Muscle layer of duodenum (tissue), 2 donors: Measurements from ENCODE around the gene COL4A4.
"Not testable (repeated sequence)": the region's sequence is repeated elsewhere in the genome, so short reads cannot be mapped to it uniquely, and the experiment has no call there.

Experiments used
- H3K27ac ChIP-seq: one replicate; pipeline ENCODE4 v1.7.0; 2013; ENCODE audit warnings: mild to moderate bottlenecking, low read length
- H3K27me3 ChIP-seq: one replicate; pipeline ENCODE4 v1.7.0; 2013; ENCODE audit warnings: low read depth, mild to moderate bottlenecking, control low read depth, low read length
- H3K36me3 ChIP-seq, 2 donors: one replicate each; pipeline ENCODE4 v1.7.0; 2013; ENCODE audit warnings: low read length in 2 of 2, control low read depth in 1 of 2, mild to moderate bottlenecking in 1 of 2; ENCODE audit not compliant: insufficient read depth in 2 of 2, control insufficient read depth in 1 of 2
- H3K4me1 ChIP-seq, 2 donors: one replicate each; pipeline ENCODE4 v1.7.0; 2013; ENCODE audit warnings: low read length in 2 of 2, mild to moderate bottlenecking in 2 of 2, control low read depth in 1 of 2, moderate library complexity in 1 of 2; ENCODE audit not compliant: insufficient read depth in 2 of 2, control insufficient read depth in 1 of 2
- H3K4me3 ChIP-seq, 2 donors: one replicate each; pipeline ENCODE4 v1.7.0; 2013; ENCODE audit warnings: low read length in 2 of 2, low read depth in 1 of 2, mild to moderate bottlenecking in 1 of 2
- H3K9me3 ChIP-seq, 2 donors: one replicate each; pipeline ENCODE4 v1.7.0; 2013; ENCODE audit warnings: low read length in 2 of 2, control low read depth in 1 of 2, mild to moderate bottlenecking in 1 of 2; ENCODE audit not compliant: control insufficient read depth in 1 of 2
- donor health status: healthy.

Gene COL4A4

DNA sequence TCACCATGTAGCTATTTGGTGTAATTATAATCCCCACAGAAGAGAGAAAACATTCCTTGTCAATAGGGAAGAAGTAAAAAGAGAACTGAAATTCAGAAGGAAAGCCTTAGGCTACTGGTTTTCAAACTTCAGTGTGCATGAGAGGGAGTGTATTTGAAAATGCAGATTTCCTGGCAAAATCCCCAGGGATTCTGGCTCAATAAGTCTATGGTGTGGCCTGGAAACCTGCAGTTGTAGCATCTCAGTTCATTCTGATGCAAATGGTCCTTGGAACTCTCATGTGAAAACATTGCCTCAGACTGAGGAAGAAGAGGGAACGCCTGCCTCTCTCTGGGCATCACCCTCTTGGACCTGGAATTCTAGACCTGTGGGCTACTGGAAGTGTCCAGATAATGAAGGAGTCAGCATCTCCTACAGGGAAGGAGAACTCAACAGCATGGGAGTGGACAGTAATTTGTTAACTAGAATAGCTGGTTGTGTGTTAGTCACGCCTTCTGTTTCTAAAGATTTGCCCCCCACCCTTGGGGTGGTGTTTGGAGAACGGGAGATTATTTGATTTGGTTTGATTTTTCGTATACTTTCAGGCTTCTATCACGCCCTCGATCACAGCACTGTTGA is 21.7 kb upstream of the COL4A4 start:
- Histone ChIP-seq H3K27me3 (no peaks in the 10 kb centered on the region), H3K4me1 (no peaks in the 10 kb centered on the region), H3K36me3 (no peaks in the 10 kb centered on the region), H3K9me3 (no peaks in the 10 kb centered on the region), H3K4me3 (no peak overlapping the region), H3K27ac (no peak overlapping the region)

GRCh38 chr2:227183657-227184367 is 19.8 kb upstream of the COL4A4 start:
- Histone ChIP-seq H3K4me3 (no peak overlapping the region), H3K27me3 (no peaks in the 10 kb centered on the region), H3K36me3 (no peaks in the 10 kb centered on the region), H3K4me1 (no peaks in the 10 kb centered on the region), H3K9me3 (no peaks in the 10 kb centered on the region), H3K27ac (no peak overlapping the region)

GRCh38 chr2:227182765-227183164 is 18.8 kb upstream of the COL4A4 start:
- H3K4me3 ChIP-seq: no peak overlapping the region
- H3K4me1 ChIP-seq: no peaks in the 10 kb centered on the region
- H3K9me3 ChIP-seq: no peaks in the 10 kb centered on the region
- no peak overlapping the region for H3K27ac ChIP-seq
- H3K36me3 ChIP-seq: no peaks in the 10 kb centered on the region
- H3K27me3 ChIP-seq: no peaks in the 10 kb centered on the region

- Histone ChIP-seq H3K9me3 (no peaks in the 10 kb centered on the region), H3K36me3 (no peaks in the 10 kb centered on the region), H3K4me3 (no peak overlapping the region), H3K27me3 (no peaks in the 10 kb centered on the region), H3K27ac (no peak overlapping the region), H3K4me1 (no peaks in the 10 kb centered on the region)
Observed at GRCh38 chr2:227180770-227181169, 16.8 kb upstream of the COL4A4 start.

- no peak overlapping the region for H3K27ac ChIP-seq
- no peaks in the 10 kb centered on the region for H3K9me3 ChIP-seq
- no peak overlapping the region for H3K4me3 ChIP-seq
- H3K36me3 ChIP-seq: no peaks in the 10 kb centered on the region
- no peaks in the 10 kb centered on the region for H3K4me1 ChIP-seq
- H3K27me3 ChIP-seq: no peaks in the 10 kb centered on the region
Observed at GRCh38 chr2:227179988-227180685, 16.1 kb upstream of the COL4A4 start.

DNA sequence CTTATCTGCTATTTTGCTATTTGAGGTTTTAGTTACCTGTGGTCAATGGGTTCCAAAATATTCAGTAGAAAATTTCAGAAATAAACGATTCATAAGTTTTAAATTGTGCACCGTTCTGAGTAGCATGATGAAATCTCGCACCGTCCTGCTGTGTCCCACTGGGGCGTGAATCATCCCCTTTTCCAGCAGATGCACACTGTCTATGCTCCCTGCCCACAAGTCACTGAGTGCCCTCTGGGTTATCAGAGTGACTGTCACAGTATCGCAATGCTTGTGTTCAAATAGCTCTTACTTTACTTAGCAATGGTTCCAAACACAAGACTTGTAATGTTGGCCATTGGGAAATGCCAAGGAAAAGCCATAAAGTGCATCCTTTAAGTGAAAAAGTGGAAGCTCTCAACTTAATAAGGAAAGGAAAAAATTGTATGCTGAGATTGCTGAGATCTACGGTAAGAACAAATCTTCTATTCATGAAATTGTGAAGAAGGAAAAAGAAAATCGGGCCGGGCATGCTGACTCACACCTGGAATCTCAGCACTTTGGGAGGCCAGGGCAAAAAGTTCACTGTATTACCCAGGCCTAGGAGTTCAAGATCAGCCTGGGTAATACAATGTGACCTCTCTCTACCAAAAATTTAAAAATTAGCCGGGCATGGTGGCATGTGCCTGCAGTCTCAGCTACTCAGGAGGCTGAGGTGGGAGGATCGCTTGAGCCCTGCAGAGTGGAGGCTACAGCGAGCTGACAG is 13.8 kb upstream of the COL4A4 start:
- Histone ChIP-seq H3K27ac (no peak overlapping the region), H3K36me3 (no peaks in the 10 kb centered on the region), H3K9me3 (no peaks in the 10 kb centered on the region), H3K27me3 (no peaks in the 10 kb centered on the region), H3K4me1 (no peaks in the 10 kb centered on the region), H3K4me3 (no peak overlapping the region)

DNA sequence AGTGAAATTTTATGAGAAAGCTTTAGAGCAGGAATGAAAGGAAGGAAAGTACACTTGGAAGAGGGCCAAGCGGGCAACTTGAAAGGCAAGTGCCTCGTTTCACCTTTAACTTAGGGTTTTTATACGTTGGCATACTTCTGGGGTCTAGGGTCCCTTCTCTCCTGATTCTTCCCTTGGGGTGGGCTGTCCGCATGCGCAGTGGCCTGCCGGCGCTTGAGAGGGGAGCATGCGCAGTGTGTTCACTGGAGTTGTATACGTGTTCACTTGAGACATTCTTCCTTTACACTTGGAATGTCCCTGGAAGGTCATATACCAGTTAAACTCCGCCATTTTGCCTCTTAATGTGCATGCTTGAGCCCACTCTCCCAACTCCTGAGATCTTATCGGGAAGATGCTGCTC is 7.8 kb upstream of the COL4A4 start:
- not testable (repeated sequence) for H3K4me3 ChIP-seq, H3K4me1 ChIP-seq

GRCh38 chr2:227164763-227165291 is 822 bp upstream of the COL4A4 start:
- Histone ChIP-seq H3K27me3 (peaks cover 25% of the 10 kb centered on the region), H3K27ac (no peak overlapping the region), H3K4me1 (peaks cover 0 to 17% of the 10 kb centered on the region in 2 donors), H3K9me3 (peaks cover 0 to 7% of the 10 kb centered on the region in 2 donors), H3K36me3 (no peaks in the 10 kb centered on the region), H3K4me3 (peak overlapping the region in 1 of 2 donors; percentile 70)

More for the DNA sequence above, 7.8 kb upstream of the COL4A4 start:
- H3K36me3 ChIP-seq, H3K27ac ChIP-seq, H3K27me3 ChIP-seq, H3K9me3 ChIP-seq: not testable (repeated sequence)

GRCh38 chr2:227163485-227163997 is 464 bp downstream of the COL4A4 start:
- Histone ChIP-seq H3K4me1 (peaks cover 0 to 17% of the 10 kb centered on the region in 2 donors), H3K27ac (no peak overlapping the region), H3K4me3 (peak overlapping the region; percentile 38 to 70), H3K9me3 (peaks cover 0 to 7% of the 10 kb centered on the region in 2 donors), H3K36me3 (no peaks in the 10 kb centered on the region), H3K27me3 (peaks cover 25% of the 10 kb centered on the region)

GRCh38 chr2:227161947-227162346 is 2.1 kb downstream of the COL4A4 start:
- peaks cover 0 to 5% of the 10 kb centered on the region in 2 donors for H3K9me3 ChIP-seq
- H3K27ac ChIP-seq: no peak overlapping the region
- H3K36me3 ChIP-seq: no peaks in the 10 kb centered on the region
- H3K4me3 ChIP-seq: no peak overlapping the region
- peaks cover 0 to 17% of the 10 kb centered on the region in 2 donors for H3K4me1 ChIP-seq
- peaks cover 25% of the 10 kb centered on the region for H3K27me3 ChIP-seq

GRCh38 chr2:227160164-227160563 is 3.8 kb downstream of the COL4A4 start:
- Histone ChIP-seq H3K27me3 (peaks cover 22% of the 10 kb centered on the region), H3K4me3 (no peak overlapping the region), H3K4me1 (peaks cover 0 to 17% of the 10 kb centered on the region in 2 donors), H3K36me3 (no peaks in the 10 kb centered on the region), H3K27ac (no peak overlapping the region), H3K9me3 (no peaks in the 10 kb centered on the region)
